NB4 (cell line): ENCODE measurements around the gene ARHGAP18.

Source experiments
- CTCF ChIP-seq: IDR thresholded peaks from one replicate; pipeline ENCODE4 v1.5.1; 2012; ENCODE audit warnings: low read depth, low read length
- POLR2A ChIP-seq: IDR thresholded peaks from 2 replicates; pipeline ENCODE4 v1.6.1; 2011; ENCODE audit warnings: mild to moderate bottlenecking; ENCODE audit not compliant: insufficient read length; ENCODE audit errors: extremely low read depth

GRCh38 chr6:129614464-129614863, 95.5 kb downstream of the ARHGAP18 start:
- TF ChIP-seq POLR2A (no peak), CTCF (no peak)
